H9 (cell line): ENCODE data around the gene NKG7. TPM values are rescaled to one million over a fixed set of nuclear protein-coding genes. Genes with fewer than 3 reads are reported as not detected.

Source experiments
- DNase-seq: peaks from one replicate; pipeline ENCODE4 v3.0.0-alpha.2; 2017
- H2AFZ ChIP-seq: one replicate; pipeline ENCODE4 v1.6.1; 2013; ENCODE audit warnings: mild to moderate bottlenecking, low read length, control low read depth, moderate library complexity
- H2AK5ac ChIP-seq: 2 replicates; pipeline ENCODE4 v1.6.1; 2013; ENCODE audit warnings: low read length, control low read depth, mixed read lengths; ENCODE audit not compliant: insufficient read length
- H2BK120ac ChIP-seq: one replicate; pipeline ENCODE4 v1.6.1; 2013; ENCODE audit warnings: low read depth, mild to moderate bottlenecking, low read length, control low read depth, inconsistent platforms; ENCODE audit not compliant: poor library complexity, severe bottlenecking
- H2BK12ac ChIP-seq: 2 replicates; pipeline ENCODE4 v1.6.1; 2013; ENCODE audit warnings: low read length, control low read depth, mixed read lengths, low read depth; ENCODE audit not compliant: insufficient read length
- H2BK15ac ChIP-seq: 2 replicates; pipeline ENCODE4 v1.6.1; 2013; ENCODE audit warnings: low read depth, low read length, control low read depth
- H2BK20ac ChIP-seq: one replicate; pipeline ENCODE4 v1.6.1; 2013; ENCODE audit warnings: low read depth, mild to moderate bottlenecking, low read length, control low read depth, inconsistent platforms; ENCODE audit not compliant: poor library complexity, severe bottlenecking
- H2BK5ac ChIP-seq: 2 replicates; pipeline ENCODE4 v1.6.1; 2013; ENCODE audit warnings: low read length, control low read depth, mixed read lengths; ENCODE audit not compliant: insufficient read length
- H3K14ac ChIP-seq: 2 replicates; pipeline ENCODE4 v1.6.1; 2013; ENCODE audit warnings: low read length, control low read depth; ENCODE audit not compliant: insufficient read depth
- H3K18ac ChIP-seq: 2 replicates; pipeline ENCODE4 v1.6.1; 2013; ENCODE audit warnings: low read depth, mild to moderate bottlenecking, mixed read lengths, low read length, control low read depth; ENCODE audit not compliant: insufficient read length
- H3K23ac ChIP-seq: 2 replicates; pipeline ENCODE4 v1.6.1; 2013; ENCODE audit warnings: low read length, control low read depth, mixed read lengths, low read depth; ENCODE audit not compliant: insufficient read length
- H3K23me2 ChIP-seq: 2 replicates; pipeline ENCODE4 v1.6.1; 2013; ENCODE audit warnings: low read depth, mild to moderate bottlenecking, mixed read lengths, low read length, control low read depth; ENCODE audit not compliant: insufficient read length, poor library complexity, severe bottlenecking
- H3K27ac ChIP-seq: 2 replicates; pipeline ENCODE4 v1.5.1; 2013; ENCODE audit warnings: low read length, control low read depth, mixed read lengths, low read depth; ENCODE audit not compliant: insufficient read length
- H3K27me3 ChIP-seq: 2 replicates; pipeline ENCODE4 v1.6.1; 2013; ENCODE audit warnings: low read length, control low read depth, inconsistent platforms; ENCODE audit not compliant: insufficient read depth
- H3K4ac ChIP-seq: 2 replicates; pipeline ENCODE4 v1.6.1; 2013; ENCODE audit warnings: low read depth, mild to moderate bottlenecking, control low read depth, inconsistent platforms, low read length, moderate library complexity
- H3K4me1 ChIP-seq: 2 replicates; pipeline ENCODE4 v1.6.1; 2013; ENCODE audit warnings: low read length, control low read depth, inconsistent platforms; ENCODE audit not compliant: insufficient read depth
- H3K4me2 ChIP-seq: 2 replicates; pipeline ENCODE4 v1.6.1; 2013; ENCODE audit warnings: low read length, control low read depth, mixed read lengths; ENCODE audit not compliant: insufficient read length, insufficient read depth
- H3K56ac ChIP-seq: 2 replicates; pipeline ENCODE4 v1.6.1; 2013; ENCODE audit warnings: low read depth, mild to moderate bottlenecking, mixed read lengths, low read length, control low read depth; ENCODE audit not compliant: insufficient read length
- H3K79me1 ChIP-seq: 2 replicates; pipeline ENCODE4 v1.6.1; 2013; ENCODE audit warnings: low read depth, mild to moderate bottlenecking, moderate library complexity, low read length, control low read depth, inconsistent platforms; ENCODE audit not compliant: insufficient read depth, poor library complexity, severe bottlenecking
- H3K79me2 ChIP-seq: 2 replicates; pipeline ENCODE4 v1.6.1; 2013; ENCODE audit warnings: low read length, control low read depth, inconsistent platforms; ENCODE audit not compliant: insufficient read depth
- H3K9ac ChIP-seq: 2 replicates; pipeline ENCODE4 v1.6.1; 2013; ENCODE audit warnings: low read length, control low read depth, mixed read lengths; ENCODE audit not compliant: insufficient read length; ENCODE audit errors: extremely low read depth
- H3K9me3 ChIP-seq: one replicate; pipeline ENCODE4 v1.6.1; 2013; ENCODE audit warnings: low read depth, low read length, inconsistent platforms; ENCODE audit not compliant: control insufficient read depth
- H3T11ph ChIP-seq: one replicate; pipeline ENCODE4 v1.6.1; 2013; ENCODE audit warnings: mild to moderate bottlenecking, low read length, control low read depth, inconsistent platforms
- H4K20me1 ChIP-seq: one replicate; pipeline ENCODE4 v1.6.1; 2013; ENCODE audit not compliant: control insufficient read depth, insufficient read length, insufficient read depth
- H4K5ac ChIP-seq: 2 replicates; pipeline ENCODE4 v1.6.1; 2013; ENCODE audit warnings: low read depth, mild to moderate bottlenecking, mixed read lengths, low read length, control low read depth; ENCODE audit not compliant: insufficient read length
- H4K8ac ChIP-seq: replicated peaks from 2 replicates; pipeline ENCODE4 v1.6.1; 2013; ENCODE audit warnings: low read length, control low read depth, mixed read lengths, low read depth; ENCODE audit not compliant: insufficient read length
- H4K91ac ChIP-seq: 2 replicates; pipeline ENCODE4 v1.6.1; 2013; ENCODE audit warnings: low read depth, mild to moderate bottlenecking, moderate library complexity, mixed read lengths, low read length, control low read depth; ENCODE audit not compliant: insufficient read length
- H3K27ac Mint-ChIP-seq, 3 experiments: 2 replicates in 2 of 3; 3 replicates in 1 of 3; pipeline ENCODE4 v1.8.0; 2020 to 2021; ENCODE audit warnings: mixed read lengths in 3 of 3, mild to moderate bottlenecking in 1 of 3, moderate library complexity in 1 of 3
- H3K27me3 Mint-ChIP-seq: 2 replicates; pipeline ENCODE4 v1.8.0; 2021; ENCODE audit warnings: low read depth, mild to moderate bottlenecking, moderate library complexity, mixed read lengths
- H3K36me3 Mint-ChIP-seq, 3 experiments: 2 replicates in 2 of 3; 3 replicates in 1 of 3; pipeline ENCODE4 v1.8.0; 2020 to 2021; ENCODE audit warnings: low read depth in 3 of 3, mixed read lengths in 3 of 3; ENCODE audit not compliant: insufficient read depth in 1 of 3
- H3K4me1 Mint-ChIP-seq, 2 experiments: 2 replicates each; pipeline ENCODE4 v1.8.0; 2020; ENCODE audit warnings: mixed read lengths in 2 of 2
- H3K4me3 Mint-ChIP-seq, 2 experiments: 2 replicates in 1 of 2; 3 replicates in 1 of 2; pipeline ENCODE4 v1.8.0; 2020 to 2021; ENCODE audit warnings: mild to moderate bottlenecking in 2 of 2, mixed read lengths in 2 of 2, moderate library complexity in 1 of 2
- H3K9me3 Mint-ChIP-seq, 2 experiments: 2 replicates in 1 of 2; 3 replicates in 1 of 2; pipeline ENCODE4 v1.8.0; 2020; ENCODE audit warnings: mild to moderate bottlenecking in 2 of 2, mixed read lengths in 2 of 2, moderate library complexity in 1 of 2
- CTCF ChIP-seq: fragments of 200-600 bp; sonication (generic); conservative IDR thresholded peaks from 3 replicates; pipeline ENCODE4 v1.8.0; 2021; ENCODE audit warnings: antibody characterized with exemption, mild to moderate bottlenecking
- WGBS: extraction: QIAGEN DNeasy Blood & Tissue Kit; methylation state at CpG from one replicate; pipeline ENCODE4 v1.1.7; 2013; ENCODE audit warnings: missing lambda C conversion rate, low lambda C conversion rate, mixed read lengths; ENCODE audit not compliant: insufficient read length; ENCODE audit errors: extremely low coverage; 5-methylcytosine and 5-hydroxymethylcytosine counted together
- total RNA-seq: library from RNA; stranded (reverse); gene quantifications from 2 replicates; pipeline ENCODE4 v1.2.1, GENCODE V29; 2021

NKG7 gene
- total RNA-seq, 1 experiment from 2014 or later: not detected

DNA sequence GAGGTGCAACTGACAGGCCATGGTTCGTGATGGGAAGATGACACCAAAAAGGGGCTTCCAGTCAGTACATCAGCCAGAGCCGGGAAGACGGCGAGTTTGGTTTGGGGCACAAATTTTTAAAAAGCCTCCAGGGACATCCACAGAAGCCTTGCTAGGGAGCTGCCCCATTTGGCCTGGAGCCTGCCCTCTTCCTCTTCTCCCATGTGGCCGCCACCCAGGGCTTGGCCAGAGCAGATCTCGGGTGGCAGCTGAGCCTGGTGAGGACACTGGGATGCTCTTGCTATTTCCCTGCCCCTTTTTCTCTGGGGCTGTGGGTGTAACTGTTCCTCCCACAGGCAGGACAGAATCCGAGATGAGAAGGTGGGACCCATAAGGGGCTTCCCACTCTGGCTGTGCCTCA lies 14.5 kb downstream of the NKG7 start:
- no CpG with 5 or more reads among the region's 7 CpGs for WGBS
- no peaks in the 10 kb centered on the region for H3K36me3 Mint-ChIP-seq
- Histone ChIP-seq H3K4me2 (no peak overlapping the region), H3K4ac (no peak overlapping the region), H2AK5ac (no peak overlapping the region), H3K79me1 (no peaks in the 10 kb centered on the region), H3K56ac (no peak overlapping the region), H3K23me2 (no peaks in the 10 kb centered on the region), H2BK120ac (no peak overlapping the region), H3K4me1 (no peaks in the 10 kb centered on the region), H3K9me3 (no peaks in the 10 kb centered on the region), H3K23ac (no peak overlapping the region), H4K5ac (no peak overlapping the region), H3K79me2 (no peaks in the 10 kb centered on the region), H3K14ac (no peak overlapping the region), H2BK15ac (no peak overlapping the region), H4K8ac (no peak overlapping the region), H4K91ac (no peak overlapping the region), H3K9ac (no peak overlapping the region), H4K20me1 (no peaks in the 10 kb centered on the region), H2BK5ac (no peak overlapping the region), H3K27ac (no peak overlapping the region), H3T11ph (no peak overlapping the region), H2BK20ac (no peak overlapping the region), H2AFZ (no peak overlapping the region), H3K27me3 (no peaks in the 10 kb centered on the region), H3K18ac (no peak overlapping the region), H2BK12ac (no peak overlapping the region)
- no peak overlapping the region for H3K27ac Mint-ChIP-seq
- no peaks in the 10 kb centered on the region for H3K9me3 Mint-ChIP-seq
- peaks cover 19 to 25% of the 10 kb centered on the region in 2 experiments for H3K4me1 Mint-ChIP-seq
- DNase-seq: no peak
- H3K27me3 Mint-ChIP-seq: no peaks in the 10 kb centered on the region
- TF ChIP-seq CTCF: no peak
- H3K4me3 Mint-ChIP-seq: no peak overlapping the region
